Caco-2 (cell line): Measurements from ENCODE around the gene CDKAL1. TPM values are rescaled to one million over a fixed set of nuclear protein-coding genes. Genes with fewer than 3 reads are reported as not detected.

ENCODE experiments used
- BruUV-seq: library from RNA; stranded (reverse); fragments of 400-500 nt; replicated peaks from 2 replicates; lab custom pipeline; 2021; lab: Mats Ljungman, UMichigan
- CTCF ChIA-PET: fragments of 300-600 bp; sonication (Branson Sonifier 250); formaldehyde crosslinking; loops from one replicate; lab custom pipeline; 2022; ENCODE audit warnings: antibody characterized with exemption; lab: Charles Lee
- POLR2A ChIA-PET: fragments of 300-600 bp; sonication (Branson Sonifier 250); formaldehyde crosslinking; loops from one replicate; lab custom pipeline; 2022; ENCODE audit warnings: antibody characterized with exemption; lab: Charles Lee
- DNase-seq, 2 experiments: peaks; one replicate each; pipeline versions ENCODE4 v3.0.0 to v3.0.0-alpha.2; 2020 to 2022
- H3K27me3 ChIP-seq: replicated peaks from 2 replicates; pipeline ENCODE4 v1.6.0; 2011; ENCODE audit warnings: low read length; ENCODE audit not compliant: control insufficient read depth, insufficient read depth
- H3K36me3 ChIP-seq: 2 replicates; pipeline ENCODE4 v1.5.1; 2011; ENCODE audit warnings: low read length; ENCODE audit not compliant: control insufficient read depth, insufficient read depth
- H3K4me1 ChIP-seq: fragments of 250-450 bp; sonication (Bioruptor Pico); 2 replicates; pipeline ENCODE4 v1.5.1; 2020; ENCODE audit warnings: mild to moderate bottlenecking
- H3K4me3 ChIP-seq: 2 replicates; pipeline ENCODE4 v1.5.1; 2011; ENCODE audit warnings: low read depth, mild to moderate bottlenecking, control low read depth, low read length
- H3K9me3 ChIP-seq: fragments of 250-450 bp; sonication (Bioruptor Pico); 2 replicates; pipeline ENCODE4 v1.5.1; 2020; ENCODE audit warnings: mild to moderate bottlenecking, moderate library complexity
- H3K27ac Mint-ChIP-seq: one replicate; pipeline ENCODE4 v1.8.0; 2022; ENCODE audit warnings: mixed read lengths; ENCODE audit not compliant: unreplicated experiment
- H3K27me3 Mint-ChIP-seq: one replicate; pipeline ENCODE4 v1.8.0; 2022; ENCODE audit warnings: mixed read lengths; ENCODE audit not compliant: insufficient read depth, unreplicated experiment
- H3K36me3 Mint-ChIP-seq: one replicate; pipeline ENCODE4 v1.8.0; 2022; ENCODE audit warnings: mild to moderate bottlenecking, mixed read lengths; ENCODE audit not compliant: insufficient read depth, unreplicated experiment
- H3K4me1 Mint-ChIP-seq: one replicate; pipeline ENCODE4 v1.8.0; 2022; ENCODE audit warnings: low read depth, mixed read lengths; ENCODE audit not compliant: unreplicated experiment
- H3K4me3 Mint-ChIP-seq: one replicate; pipeline ENCODE4 v1.8.0; 2022; ENCODE audit warnings: mild to moderate bottlenecking, moderate library complexity, mixed read lengths; ENCODE audit not compliant: unreplicated experiment
- H3K9me3 Mint-ChIP-seq: one replicate; pipeline ENCODE4 v1.8.0; 2022; ENCODE audit warnings: mixed read lengths; ENCODE audit not compliant: unreplicated experiment
- intact Hi-C: fragments of 100-400 bp; cut with micrococcal nuclease; formaldehyde crosslinking; loops from one replicate; pipeline ENCODE4 v1.10.0; 2022; ENCODE audit not compliant: unreplicated experiment
- total RNA-seq: library from RNA; stranded (reverse); gene quantifications from 2 replicates; pipeline ENCODE4 v1.2.3, GENCODE V29; 2022
- TF ChIP-seq, protein P1 (sequence below), 2 experiments: fragments of 200-600 bp in 1 of 2; IDR thresholded peaks; 1 replicate in 1 of 2; 2 replicates in 1 of 2; pipeline versions ENCODE4 v1.5.1 to v1.8.0; 2011 to 2022; ENCODE audit warnings: antibody characterized with exemption in 1 of 2, control low read depth in 1 of 2, inconsistent platforms in 1 of 2, low read depth in 1 of 2, low read length in 1 of 2, mild to moderate bottlenecking in 1 of 2, moderate library complexity in 1 of 2; ENCODE audit not compliant: insufficient read depth in 1 of 2, severe bottlenecking in 1 of 2, unreplicated experiment in 1 of 2

CDKAL1 gene
- total RNA-seq, 1 experiment from 2014 or later = 18.7 TPM

DNA sequence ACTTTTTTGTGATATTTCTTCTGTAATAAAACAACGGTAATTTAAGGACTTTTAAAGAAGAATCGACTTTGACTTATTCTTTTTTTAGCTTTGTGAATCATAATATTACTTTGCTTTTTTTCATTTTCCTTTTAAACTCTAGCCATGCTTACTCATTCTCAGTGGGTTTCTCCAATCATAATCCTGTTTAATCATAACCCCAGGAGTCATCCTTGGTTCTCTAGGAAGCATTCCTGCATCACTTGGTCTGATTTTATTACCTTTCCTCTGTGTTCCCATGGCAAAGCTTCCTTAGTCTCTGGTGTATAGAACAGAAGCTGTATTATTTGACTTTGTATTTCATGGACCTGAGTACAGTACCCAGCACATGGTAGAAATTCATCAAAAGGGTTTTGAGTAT is 223.5 kb downstream of the CDKAL1 start:
- no peak overlapping the region for H3K4me3 Mint-ChIP-seq
- TF ChIP-seq, protein P1, sequence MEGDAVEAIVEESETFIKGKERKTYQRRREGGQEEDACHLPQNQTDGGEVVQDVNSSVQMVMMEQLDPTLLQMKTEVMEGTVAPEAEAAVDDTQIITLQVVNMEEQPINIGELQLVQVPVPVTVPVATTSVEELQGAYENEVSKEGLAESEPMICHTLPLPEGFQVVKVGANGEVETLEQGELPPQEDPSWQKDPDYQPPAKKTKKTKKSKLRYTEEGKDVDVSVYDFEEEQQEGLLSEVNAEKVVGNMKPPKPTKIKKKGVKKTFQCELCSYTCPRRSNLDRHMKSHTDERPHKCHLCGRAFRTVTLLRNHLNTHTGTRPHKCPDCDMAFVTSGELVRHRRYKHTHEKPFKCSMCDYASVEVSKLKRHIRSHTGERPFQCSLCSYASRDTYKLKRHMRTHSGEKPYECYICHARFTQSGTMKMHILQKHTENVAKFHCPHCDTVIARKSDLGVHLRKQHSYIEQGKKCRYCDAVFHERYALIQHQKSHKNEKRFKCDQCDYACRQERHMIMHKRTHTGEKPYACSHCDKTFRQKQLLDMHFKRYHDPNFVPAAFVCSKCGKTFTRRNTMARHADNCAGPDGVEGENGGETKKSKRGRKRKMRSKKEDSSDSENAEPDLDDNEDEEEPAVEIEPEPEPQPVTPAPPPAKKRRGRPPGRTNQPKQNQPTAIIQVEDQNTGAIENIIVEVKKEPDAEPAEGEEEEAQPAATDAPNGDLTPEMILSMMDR (IDR thresholded peaks at IDR 0.05; ENCODE audit: insufficient read depth in 1 of 2, low read depth in 1 of 2, low read length in 1 of 2, severe bottlenecking in 1 of 2, unreplicated experiment in 1 of 2) = no peak
- Histone ChIP-seq H3K4me1 (no peaks in the 10 kb centered on the region), H3K27me3 (no peaks in the 10 kb centered on the region), H3K36me3 (no peaks in the 10 kb centered on the region), H3K9me3 (no peaks in the 10 kb centered on the region), H3K4me3 (no peak overlapping the region)
- no peaks in the 10 kb centered on the region for H3K9me3 Mint-ChIP-seq
- no peak overlapping the region for H3K27ac Mint-ChIP-seq
- CTCF ChIA-PET = no interaction called here
- H3K36me3 Mint-ChIP-seq = no peaks in the 10 kb centered on the region
- H3K4me1 Mint-ChIP-seq = no peaks in the 10 kb centered on the region
- intact Hi-C loops = no loop called here
- no TSS peak for BruUV-seq
- no peak for DNase-seq
- no peaks in the 10 kb centered on the region for H3K27me3 Mint-ChIP-seq
- POLR2A ChIA-PET = no interaction called here

- ChIA-PET POLR2A (no interaction called here), CTCF (no interaction called here)
- no peaks in the 10 kb centered on the region for H3K36me3 ChIP-seq
- intact Hi-C loops = no loop called here
- BruUV-seq = no TSS peak
- H3K27me3 ChIP-seq = no peaks in the 10 kb centered on the region
- H3K4me3 ChIP-seq = no peak overlapping the region
- no peaks in the 10 kb centered on the region for H3K4me1 ChIP-seq
- Mint-ChIP-seq H3K36me3 (no peaks in the 10 kb centered on the region), H3K9me3 (no peaks in the 10 kb centered on the region), H3K4me1 (no peaks in the 10 kb centered on the region), H3K4me3 (no peak overlapping the region), H3K27me3 (no peaks in the 10 kb centered on the region), H3K27ac (no peak overlapping the region)
- DNase-seq = no peak
- TF ChIP-seq, protein P1 (IDR thresholded peaks at IDR 0.05; ENCODE audit: insufficient read depth in 1 of 2, low read depth in 1 of 2, low read length in 1 of 2, severe bottlenecking in 1 of 2, unreplicated experiment in 1 of 2) = no peak
- H3K9me3 ChIP-seq = no peaks in the 10 kb centered on the region
Measured at GRCh38 chr6:20763296-20763695, 229.0 kb downstream of the CDKAL1 start.

DNA sequence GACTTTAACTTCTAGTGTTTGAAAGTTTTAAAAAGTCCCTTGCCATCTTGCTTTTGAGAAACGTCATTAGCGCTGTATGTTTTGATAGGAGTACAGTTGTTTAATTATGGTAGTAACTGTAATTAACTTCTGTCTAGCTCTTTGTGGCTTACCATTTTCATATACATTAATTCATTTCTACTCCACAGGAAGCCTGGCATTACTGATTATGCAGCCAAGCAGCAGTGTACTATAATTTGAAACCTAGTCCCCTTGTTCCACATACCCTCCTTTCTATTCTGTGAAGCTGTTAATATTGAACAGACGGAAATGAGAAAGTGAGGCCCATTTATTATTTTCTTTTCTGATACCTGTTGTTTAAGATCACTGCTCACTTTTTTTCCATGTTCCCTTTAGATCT is 235.4 kb downstream of the CDKAL1 start:
- Histone ChIP-seq H3K36me3 (no peaks in the 10 kb centered on the region), H3K4me1 (no peaks in the 10 kb centered on the region), H3K9me3 (no peaks in the 10 kb centered on the region), H3K27me3 (no peaks in the 10 kb centered on the region), H3K4me3 (no peak overlapping the region)
- H3K4me3 Mint-ChIP-seq = no peak overlapping the region
- no peaks in the 10 kb centered on the region for H3K27me3 Mint-ChIP-seq
- TF ChIP-seq, protein P1 (IDR thresholded peaks at IDR 0.05; ENCODE audit: insufficient read depth in 1 of 2, low read depth in 1 of 2, low read length in 1 of 2, severe bottlenecking in 1 of 2, unreplicated experiment in 1 of 2) = no peak
- intact Hi-C loops = no loop called here
- CTCF ChIA-PET = no interaction called here
- no peaks in the 10 kb centered on the region for H3K36me3 Mint-ChIP-seq
- H3K4me1 Mint-ChIP-seq = no peaks in the 10 kb centered on the region
- POLR2A ChIA-PET = no interaction called here
- no TSS peak for BruUV-seq
- H3K27ac Mint-ChIP-seq = no peak overlapping the region
- no peaks in the 10 kb centered on the region for H3K9me3 Mint-ChIP-seq
- no peak for DNase-seq
